B cell (primary cell): Measurements from ENCODE around the gene SLC2A1. TPM values are rescaled to one million over a fixed set of nuclear protein-coding genes. Genes with fewer than 3 reads are reported as not detected.

Experiments used
- ATAC-seq: fragments of 200-7000 bp; cut with Tn5 transposase; one replicate; pipeline ENCODE4 v1.10.0; 2021; ENCODE audit warnings: low read depth, mild to moderate bottlenecking, moderate number of reproducible peaks, moderate library complexity
- CTCF ChIA-PET: fragments of 350-600 bp; sonication (Branson Sonifier 250); formaldehyde crosslinking; loops from one replicate; lab custom pipeline; 2021; ENCODE audit warnings: antibody characterized with exemption, inconsistent platforms; lab: Charles Lee
- POLR2A ChIA-PET: fragments of 350-600 bp; sonication (Branson Sonifier 250); formaldehyde crosslinking; loops from one replicate; lab custom pipeline; 2021; ENCODE audit warnings: antibody characterized with exemption; lab: Charles Lee
- DNase-seq: peaks from one replicate; pipeline ENCODE4 v3.0.0; 2013
- H2AFZ ChIP-seq: 2 replicates; pipeline ENCODE4 v1.6.1; 2012; ENCODE audit warnings: mild to moderate bottlenecking, low read depth, low read length; ENCODE audit not compliant: insufficient read depth, poor library complexity, severe bottlenecking
- H3K27ac ChIP-seq, 2 donors: 1 replicate in 1 of 2; 2 replicates in 1 of 2; pipeline ENCODE4 v1.5.1; 2012 to 2013; ENCODE audit warnings: low read length in 2 of 2, mild to moderate bottlenecking in 2 of 2, moderate library complexity in 1 of 2
- H3K27me3 ChIP-seq, 4 experiments: fragments of 200-600 bp in 1 of 4; sonication (generic) in 1 of 4; replicated peaks in 1 of 4; 1 replicate in 2 of 4; 2 replicates in 2 of 4; pipeline versions ENCODE4 v1.6.1 to v1.7.0; 2013 to 2016; ENCODE audit warnings: low read length in 3 of 4, mild to moderate bottlenecking in 2 of 4, mixed read lengths in 1 of 4, moderate library complexity in 1 of 4; ENCODE audit not compliant: insufficient read depth in 4 of 4, control insufficient read depth in 3 of 4; ENCODE audit errors: control extremely low read depth in 1 of 4
- H3K36me3 ChIP-seq, 2 experiments: replicated peaks in 1 of 2; 1 replicate in 1 of 2; 2 replicates in 1 of 2; pipeline versions ENCODE4 v1.6.1 to v1.7.1; 2013; ENCODE audit warnings: low read length in 1 of 2; ENCODE audit not compliant: insufficient read depth in 2 of 2, control insufficient read depth in 1 of 2; ENCODE audit errors: control extremely low read depth in 1 of 2, extremely low read depth in 1 of 2
- H3K4me1 ChIP-seq, 2 donors: fragments of 200-600 bp in 1 of 2; sonication (generic) in 1 of 2; 1 replicate in 1 of 2; 2 replicates in 1 of 2; pipeline versions ENCODE4 v1.5.1 to v1.6.1; 2013 to 2017; ENCODE audit warnings: low read length in 2 of 2; ENCODE audit not compliant: control insufficient read depth in 2 of 2, insufficient read depth in 2 of 2
- H3K4me2 ChIP-seq: replicated peaks from 2 replicates; pipeline ENCODE3; 2012; ENCODE audit warnings: mild to moderate bottlenecking, low read depth, low read length; ENCODE audit not compliant: poor library complexity, severe bottlenecking
- H3K4me3 ChIP-seq, 5 experiments: fragments of 200-600 bp in 1 of 5; sonication (generic) in 1 of 5; 1 replicate in 3 of 5; 2 replicates in 2 of 5; pipeline versions ENCODE4 v1.5.1 to v1.7.0; 2011 to 2016; ENCODE audit warnings: low read length in 4 of 5, mild to moderate bottlenecking in 4 of 5, low read depth in 2 of 5, control low read depth in 1 of 5, moderate library complexity in 1 of 5; ENCODE audit not compliant: insufficient read depth in 1 of 5; ENCODE audit errors: control extremely low read depth in 1 of 5, extremely low read depth in 1 of 5
- H3K79me2 ChIP-seq: fragments of 200-600 bp; sonication (generic); one replicate; pipeline ENCODE4 v1.6.0; 2016; ENCODE audit warnings: low read length; ENCODE audit not compliant: control insufficient read depth, insufficient read depth
- H3K9ac ChIP-seq: fragments of 200-600 bp; sonication (generic); 2 replicates; pipeline ENCODE4 v1.6.1; 2017; ENCODE audit warnings: mild to moderate bottlenecking, low read length, moderate library complexity
- H3K9me3 ChIP-seq, 3 donors: one replicate each; pipeline versions ENCODE4 v1.6.1 to v1.7.1; 2013; ENCODE audit warnings: low read length in 2 of 3; ENCODE audit not compliant: control insufficient read depth in 2 of 3, insufficient read depth in 1 of 3; ENCODE audit errors: control extremely low read depth in 1 of 3
- H4K20me1 ChIP-seq: 2 replicates; pipeline ENCODE4 v1.6.0; 2012; ENCODE audit warnings: mild to moderate bottlenecking, low read length; ENCODE audit not compliant: insufficient read depth, control insufficient read depth, poor library complexity, severe bottlenecking
- H3K27ac Mint-ChIP-seq: one replicate; pipeline ENCODE4 v1.8.0; 2021; ENCODE audit warnings: mixed read lengths
- H3K27me3 Mint-ChIP-seq: one replicate; pipeline ENCODE4 v1.8.0; 2021; ENCODE audit warnings: mixed read lengths
- H3K4me1 Mint-ChIP-seq: one replicate; pipeline ENCODE4 v1.8.0; 2021; ENCODE audit warnings: mixed read lengths
- H3K4me3 Mint-ChIP-seq: one replicate; pipeline ENCODE4 v1.8.0; 2021; ENCODE audit warnings: mixed read lengths
- H3K9me3 Mint-ChIP-seq: one replicate; pipeline ENCODE4 v1.8.0; 2022; ENCODE audit warnings: mixed read lengths; ENCODE audit not compliant: insufficient read depth
- CTCF ChIP-seq: fragments of 200-600 bp; IDR thresholded peaks from one replicate; pipeline ENCODE4 v1.8.0; 2022; ENCODE audit warnings: antibody characterized with exemption, mild to moderate bottlenecking
- EZH2 ChIP-seq: IDR thresholded peaks from 2 replicates; pipeline ENCODE4 v1.6.1; 2012; ENCODE audit warnings: borderline replicate concordance, low read depth, mild to moderate bottlenecking, moderate library complexity, low read length; ENCODE audit not compliant: insufficient read depth, poor library complexity, severe bottlenecking
- WGBS: methylation state at CpG from one replicate; pipeline ENCODE4 v1.1.5; 2013; ENCODE audit warnings: missing lambda C conversion rate; ENCODE audit not compliant: insufficient coverage; 5-methylcytosine and 5-hydroxymethylcytosine counted together
- intact Hi-C: fragments of 100-400 bp; cut with micrococcal nuclease; formaldehyde crosslinking; loops from one replicate; pipeline ENCODE4 v1.10.0; 2022
- polyA plus RNA-seq: library from polyadenylated mRNA; depleted of rRNA; stranded (reverse); fragments of >200 nt; gene quantifications from 2 replicates; pipeline ENCODE4 v1.2.3, GENCODE V29; 2012
- total RNA-seq, 2 donors: library from RNA; stranded (reverse); fragments of 120-200 nt in 1 of 2; gene quantifications; 1 replicate in 1 of 2; 2 replicates in 1 of 2; pipeline versions ENCODE4 v1.2.3 to v1.2.4, GENCODE V29; 2013 to 2022

The SLC2A1 gene
- total and polyA plus RNA-seq, 2 donors (not counting 1 experiment from before 2014, with no cell fraction given) = 223 to 240 TPM

- Mint-ChIP-seq H3K9me3 (no peaks in the 10 kb centered on the region), H3K27me3 (no peaks in the 10 kb centered on the region), H3K4me1 (peaks cover 97% of the 10 kb centered on the region), H3K4me3 (peak overlapping the region; percentile 86), H3K27ac (peak overlapping the region; percentile 97)
- Histone ChIP-seq H3K4me1 (peaks cover 96 to 100% of the 10 kb centered on the region in 2 donors), H3K4me2 (peak overlapping the region; percentile 79), H3K79me2 (peaks cover 88% of the 10 kb centered on the region), H3K9me3 (no peaks in the 10 kb centered on the region), H3K4me3 (peak overlapping the region in 2 of 5 experiments; percentile 34 to 40), H2AFZ (no peak overlapping the region), H3K9ac (peak overlapping the region; percentile 50), H3K36me3 (peaks cover 3 to 74% of the 10 kb centered on the region in 2 experiments), H3K27ac (peak overlapping the region; percentile 87 to 97), H4K20me1 (peaks cover 66% of the 10 kb centered on the region), H3K27me3 (no peaks in the 10 kb centered on the region)
- CTCF ChIA-PET = interaction anchor here (0.6 to 6.0 kb wide), 10 partner anchors 9 to 158 kb away, joined by 3 to 121 read pairs (median 8); no protein-coding TSS in a partner anchor
- ATAC-seq (peak; percentile 56), DNase-seq (peak; percentile 91)
- TF ChIP-seq CTCF (no peak), EZH2 (no peak)
- POLR2A ChIA-PET = interaction anchor here (1.2 to 5.2 kb wide), 5 partner anchors 8 to 253 kb away, joined by 3 to 179 read pairs (median 19); partner anchors contain the start of genes C1orf50, P3H1, SLC2A1 and YBX1
- intact Hi-C loops = loop anchor here (1.0 kb wide), 2 partner anchors 9 to 17 kb away; no protein-coding TSS in a partner anchor
- 23% methylated on average over 7 of the region's 8 CpGs for WGBS
Observed at GRCh38 chr1:42935313-42935895, 23.3 kb downstream of the SLC2A1 start.
